Activated CD4-positive, alpha-beta T cell treated with anti-CD3 and anti-CD28 coated beads, Interleukin-2, amount 50 U/mL, for 1 hour (primary cell): ENCODE results near the gene USP28.

Source experiments
- DNase-seq: peaks from one replicate; pipeline ENCODE4 v3.0.0-alpha.2; 2020

USP28 gene

GRCh38 chr11:113877670-113878055 lies 2.3 kb upstream of the USP28 start:
- no peak for DNase-seq

GRCh38 chr11:113876798-113877669 lies 1.7 kb upstream of the USP28 start:
- no peak for DNase-seq

GRCh38 chr11:113876074-113876797 lies 864 bp upstream of the USP28 start:
- DNase-seq = peak; percentile 3

- no peak for DNase-seq
These were observed 665 bp downstream of the USP28 start for GRCh38 chr11:113874581-113875233.

- DNase-seq = no peak
These were observed 1.3 kb downstream of the USP28 start for GRCh38 chr11:113874096-113874495.

- DNase-seq = no peak
These were observed 2.1 kb downstream of the USP28 start for GRCh38 chr11:113873236-113873626.

- DNase-seq = no peak
These were observed 4.0 kb downstream of the USP28 start for GRCh38 chr11:113871336-113871735.

- no peak for DNase-seq
These were observed 7.4 kb downstream of the USP28 start for GRCh38 chr11:113867843-113868503.

- no peak for DNase-seq
These were observed 9.5 kb downstream of the USP28 start for GRCh38 chr11:113865873-113866272.

GRCh38 chr11:113864410-113864809 lies 11.0 kb downstream of the USP28 start:
- DNase-seq = no peak

- DNase-seq = no peak
These were observed 12.9 kb downstream of the USP28 start for GRCh38 chr11:113862435-113862834.

- DNase-seq = no peak
These were observed 15.7 kb downstream of the USP28 start for GRCh38 chr11:113859665-113860064.

- no peak for DNase-seq
These were observed 18.2 kb downstream of the USP28 start for GRCh38 chr11:113856966-113857759.

GRCh38 chr11:113855803-113856202 lies 19.6 kb downstream of the USP28 start:
- DNase-seq = no peak

- no peak for DNase-seq
These were observed 25.2 kb downstream of the USP28 start for GRCh38 chr11:113850188-113850587.

- no peak for DNase-seq
These were observed 25.7 kb downstream of the USP28 start for GRCh38 chr11:113849713-113850112.

GRCh38 chr11:113847580-113847979 lies 27.8 kb downstream of the USP28 start:
- no peak for DNase-seq

- no peak for DNase-seq
These were observed 28.3 kb downstream of the USP28 start for GRCh38 chr11:113847111-113847510.

GRCh38 chr11:113841691-113842090 lies 33.7 kb downstream of the USP28 start:
- DNase-seq = no peak

GRCh38 chr11:113840932-113841664 lies 34.3 kb downstream of the USP28 start:
- DNase-seq = no peak

- no peak for DNase-seq
These were observed 35.5 kb downstream of the USP28 start for GRCh38 chr11:113839842-113840241.

GRCh38 chr11:113838005-113838404 lies 37.4 kb downstream of the USP28 start:
- no peak for DNase-seq
